ENCODE data around the gene SEC23B.

SEC23B gene

GRCh38 chr20:18587665-18588573 lies 80.2 kb downstream of the SEC23B start, which contains the start of gene DTD1:
Gene DTD1 (plus strand): TSS chr20:18588054. CDS start chr20:18588073, 19 bp downstream.
- peak within 1 kb of the TSS; percentile 61; the same call in 1 of the 2 replicates for H3K9ac ChIP-seq
- no peaks in the 10 kb centered on the region for H3K27me3 ChIP-seq (ENCODE audit: insufficient read depth, low read depth)
- no peak within 1 kb of the TSS for H3K4me3 ChIP-seq (IDR thresholded peaks at IDR 0.05; ENCODE audit: insufficient read depth, low read depth, low read length)
- H3K27ac ChIP-seq, result no peak within 1 kb of the TSS
- peak within 1 kb of the TSS; percentile 88 for H2AFZ ChIP-seq (ENCODE audit: low read depth)
- peak within 1 kb of the TSS; percentile 80 for H3K4me2 ChIP-seq
- peaks cover 11% of the 10 kb centered on the region for H3K4me1 ChIP-seq (ENCODE audit: low read depth, poor library complexity, severe bottlenecking)
- no peaks in the 10 kb centered on the region for H3K79me2 ChIP-seq (ENCODE audit: insufficient read depth, low read depth)
- no peaks in the 10 kb centered on the region for H4K20me1 ChIP-seq (ENCODE audit: insufficient read depth)
- H3K36me3 ChIP-seq (ENCODE audit: insufficient read depth), result no peaks in the 10 kb centered on the region
- TF ChIP-seq, protein P1, sequence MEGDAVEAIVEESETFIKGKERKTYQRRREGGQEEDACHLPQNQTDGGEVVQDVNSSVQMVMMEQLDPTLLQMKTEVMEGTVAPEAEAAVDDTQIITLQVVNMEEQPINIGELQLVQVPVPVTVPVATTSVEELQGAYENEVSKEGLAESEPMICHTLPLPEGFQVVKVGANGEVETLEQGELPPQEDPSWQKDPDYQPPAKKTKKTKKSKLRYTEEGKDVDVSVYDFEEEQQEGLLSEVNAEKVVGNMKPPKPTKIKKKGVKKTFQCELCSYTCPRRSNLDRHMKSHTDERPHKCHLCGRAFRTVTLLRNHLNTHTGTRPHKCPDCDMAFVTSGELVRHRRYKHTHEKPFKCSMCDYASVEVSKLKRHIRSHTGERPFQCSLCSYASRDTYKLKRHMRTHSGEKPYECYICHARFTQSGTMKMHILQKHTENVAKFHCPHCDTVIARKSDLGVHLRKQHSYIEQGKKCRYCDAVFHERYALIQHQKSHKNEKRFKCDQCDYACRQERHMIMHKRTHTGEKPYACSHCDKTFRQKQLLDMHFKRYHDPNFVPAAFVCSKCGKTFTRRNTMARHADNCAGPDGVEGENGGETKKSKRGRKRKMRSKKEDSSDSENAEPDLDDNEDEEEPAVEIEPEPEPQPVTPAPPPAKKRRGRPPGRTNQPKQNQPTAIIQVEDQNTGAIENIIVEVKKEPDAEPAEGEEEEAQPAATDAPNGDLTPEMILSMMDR (conservative IDR thresholded peaks at IDR 0.05; ENCODE audit: low read depth, low read length), result 0 out of 2 replicates have a peak, but pooled peaks have one; percentile 37

DNA sequence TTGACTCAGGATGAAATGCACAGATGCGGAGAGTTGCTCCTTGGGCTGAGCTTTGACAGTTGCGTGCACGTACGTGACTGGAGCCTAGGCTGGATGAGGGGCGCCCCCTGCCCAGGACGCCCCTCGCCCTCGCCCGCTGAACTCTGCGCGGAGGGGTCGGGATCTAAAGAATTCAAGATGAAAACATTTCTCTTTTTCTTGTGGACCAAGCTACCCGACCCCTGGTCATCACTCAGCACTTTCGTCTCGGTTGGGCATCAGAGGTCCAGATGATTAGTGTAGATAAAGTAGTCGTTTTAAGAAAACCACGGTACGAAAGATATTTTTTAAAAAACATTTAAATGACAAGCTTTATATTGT lies 80.8 kb downstream of the SEC23B start:
- no peaks in the 10 kb centered on the region for H3K27me3 ChIP-seq (ENCODE audit: insufficient read depth, low read depth)
- H2AFZ ChIP-seq (ENCODE audit: low read depth), result peak overlapping the region; percentile 71
- no peaks in the 10 kb centered on the region for H3K36me3 ChIP-seq (ENCODE audit: insufficient read depth)
- no peaks in the 10 kb centered on the region for H3K79me2 ChIP-seq (ENCODE audit: insufficient read depth, low read depth)
- no peaks in the 10 kb centered on the region for H4K20me1 ChIP-seq (ENCODE audit: insufficient read depth)
- peak overlapping the region; percentile 80 for H3K4me2 ChIP-seq
- TF ChIP-seq, protein P1 (conservative IDR thresholded peaks at IDR 0.05; ENCODE audit: low read depth, low read length), result no peak
- H3K4me3 ChIP-seq (IDR thresholded peaks at IDR 0.05; ENCODE audit: insufficient read depth, low read depth, low read length), result no peak overlapping the region
- H3K4me1 ChIP-seq (ENCODE audit: low read depth, poor library complexity, severe bottlenecking), result peaks cover 11% of the 10 kb centered on the region
- no peak overlapping the region for H3K27ac ChIP-seq
- peak overlapping the region; percentile 61; the same call in 1 of the 2 replicates for H3K9ac ChIP-seq

- Histone ChIP-seq H4K20me1 (ENCODE audit: insufficient read depth) (no peaks in the 10 kb centered on the region), H3K27me3 (ENCODE audit: insufficient read depth, low read depth) (no peaks in the 10 kb centered on the region), H3K4me1 (ENCODE audit: low read depth, poor library complexity, severe bottlenecking) (peaks cover 8% of the 10 kb centered on the region), H3K36me3 (ENCODE audit: insufficient read depth) (no peaks in the 10 kb centered on the region), H3K79me2 (ENCODE audit: insufficient read depth, low read depth) (no peaks in the 10 kb centered on the region), H2AFZ (ENCODE audit: low read depth) (no peak overlapping the region), H3K4me2 (no peak overlapping the region), H3K9ac (no peak overlapping the region), H3K27ac (no peak overlapping the region), H3K4me3 (IDR thresholded peaks at IDR 0.05; ENCODE audit: insufficient read depth, low read depth, low read length) (no peak overlapping the region)
- TF ChIP-seq, protein P1 (conservative IDR thresholded peaks at IDR 0.05; ENCODE audit: low read depth, low read length), result no peak
Measured at GRCh38 chr20:18589941-18590674, 82.4 kb downstream of the SEC23B start.

GRCh38 chr20:18596270-18596669 lies 88.5 kb downstream of the SEC23B start:
- TF ChIP-seq, protein P1 (conservative IDR thresholded peaks at IDR 0.05; ENCODE audit: low read depth, low read length), result no peak
- Histone ChIP-seq H3K27me3 (ENCODE audit: insufficient read depth, low read depth) (no peaks in the 10 kb centered on the region), H4K20me1 (ENCODE audit: insufficient read depth) (no peaks in the 10 kb centered on the region), H3K4me1 (ENCODE audit: low read depth, poor library complexity, severe bottlenecking) (no peaks in the 10 kb centered on the region), H3K4me2 (no peak overlapping the region), H2AFZ (ENCODE audit: low read depth) (no peak overlapping the region), H3K9ac (no peak overlapping the region), H3K79me2 (ENCODE audit: insufficient read depth, low read depth) (no peaks in the 10 kb centered on the region), H3K4me3 (IDR thresholded peaks at IDR 0.05; ENCODE audit: insufficient read depth, low read depth, low read length) (no peak overlapping the region), H3K36me3 (ENCODE audit: insufficient read depth) (no peaks in the 10 kb centered on the region), H3K27ac (no peak overlapping the region)
